GM18868 (cell line): Measurements from ENCODE around the gene SARS1.

Source experiments
- ATAC-seq: cut with Tn5 transposase; IDR thresholded peaks from one replicate; pipeline ENCODE4 v1.9.1; 2021; ENCODE audit warnings: mild to moderate bottlenecking, moderate library complexity; ENCODE audit not compliant: unreplicated experiment

Gene SARS1

GRCh38 chr1:109225711-109226445, 12.2 kb downstream of the SARS1 start:
- no peak for ATAC-seq

DNA sequence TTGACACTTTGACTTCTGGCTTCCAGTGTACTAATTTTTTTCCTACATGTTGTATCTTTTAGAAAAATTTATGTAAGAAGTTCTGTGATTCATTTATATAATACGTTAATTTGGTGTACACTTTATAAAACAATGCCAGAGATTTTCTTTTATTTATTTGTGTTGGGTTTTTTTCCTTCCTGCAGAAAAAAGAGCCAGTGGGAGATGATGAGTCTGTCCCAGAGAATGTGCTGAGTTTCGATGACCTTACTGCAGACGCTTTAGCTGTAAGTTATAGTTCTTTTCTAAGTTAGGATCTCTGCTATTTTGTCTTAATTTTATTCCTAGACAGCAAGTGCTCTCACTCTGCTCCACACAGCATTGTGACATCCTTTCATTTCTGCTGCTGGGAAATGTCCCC, 14.4 kb downstream of the SARS1 start:
- no peak for ATAC-seq

DNA sequence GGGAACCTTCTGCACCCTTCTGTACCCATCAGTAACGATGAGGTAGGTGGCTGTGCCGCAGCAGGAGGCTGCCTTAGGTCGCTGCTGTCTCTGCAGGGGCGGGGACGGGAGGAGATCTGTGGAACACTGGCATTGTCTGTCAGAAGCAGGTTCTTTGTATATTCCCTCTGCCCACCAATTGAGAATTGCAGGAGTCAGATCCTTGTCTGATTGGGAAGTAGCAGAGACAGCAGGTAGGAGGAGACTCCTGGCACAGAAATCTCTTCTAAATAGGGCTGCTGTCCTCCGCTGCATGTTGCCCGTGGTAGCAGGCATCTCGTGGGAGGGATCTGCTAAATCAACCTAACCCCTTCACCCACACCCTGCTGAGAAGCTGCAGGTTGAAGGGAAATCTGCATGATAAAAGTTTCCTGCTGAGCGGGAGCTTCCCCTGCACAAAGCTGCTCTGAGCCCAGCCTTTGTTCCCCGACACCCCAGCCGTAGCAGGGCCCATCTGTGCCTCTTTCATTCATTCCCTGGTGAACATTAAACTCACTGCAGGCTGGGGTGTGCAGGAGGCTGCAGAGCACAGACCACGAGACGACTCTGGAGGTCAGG, 15.9 kb downstream of the SARS1 start:
- ATAC-seq, result no peak

DNA sequence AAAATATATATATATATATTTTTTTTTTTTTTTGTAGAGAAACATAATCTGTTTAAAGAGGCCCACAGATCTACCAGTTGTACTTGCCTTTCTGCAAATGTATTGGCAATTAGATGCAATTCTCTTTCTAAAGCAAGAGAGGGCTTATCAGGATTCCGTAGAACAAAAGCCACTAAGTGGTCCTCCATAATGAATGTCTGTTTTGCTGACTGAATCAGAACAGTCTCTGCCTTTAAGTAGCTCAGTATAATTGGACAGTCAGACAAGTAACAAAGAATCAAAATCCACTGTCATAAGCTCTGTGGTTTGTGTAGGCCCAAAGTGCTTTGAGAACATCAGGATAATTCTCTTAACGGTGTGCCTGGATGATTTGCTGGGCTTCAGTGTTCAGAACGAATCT, 17.3 kb downstream of the SARS1 start:
- ATAC-seq, result no peak

- ATAC-seq, result no peak
Observed at GRCh38 chr1:109235137-109235536, 21.4 kb downstream of the SARS1 start.

DNA sequence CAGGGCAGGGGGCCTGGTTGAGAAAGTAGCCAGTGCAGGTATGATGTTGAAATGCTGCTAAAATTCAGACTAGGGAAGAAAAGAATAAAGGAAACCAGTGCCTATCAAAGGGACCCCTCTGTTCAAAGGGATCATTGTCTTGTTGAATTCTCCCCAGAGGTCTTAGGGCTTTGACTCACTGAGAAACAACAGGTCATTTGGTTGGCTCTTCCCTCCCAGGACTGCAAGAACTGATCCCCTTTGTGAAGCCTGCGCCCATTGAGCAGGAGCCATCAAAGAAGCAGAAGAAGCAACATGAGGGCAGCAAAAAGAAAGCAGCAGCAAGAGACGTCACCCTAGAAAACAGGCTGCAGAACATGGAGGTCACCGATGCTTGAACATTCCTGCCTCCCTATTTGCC, 23.8 kb downstream of the SARS1 start:
- ATAC-seq, result no peak

DNA sequence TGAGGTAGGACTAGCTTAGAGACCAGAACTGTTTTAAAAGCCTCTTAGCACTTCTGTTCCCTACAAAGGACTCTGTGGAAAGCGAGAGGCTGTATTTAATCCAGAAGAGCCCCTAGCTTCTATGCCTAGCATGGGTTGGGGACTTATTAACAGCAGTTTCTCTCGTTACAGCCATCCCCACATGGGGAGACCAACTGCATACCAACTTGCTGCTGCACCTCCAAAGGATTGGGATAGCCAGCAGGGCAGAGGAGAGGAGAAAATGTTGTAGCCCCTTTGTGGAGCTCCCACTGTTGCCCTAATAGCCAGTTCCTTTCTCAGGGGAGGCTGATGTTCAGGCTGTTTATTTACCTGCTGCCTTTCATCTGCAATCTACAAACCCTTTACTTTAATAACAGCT, 24.7 kb downstream of the SARS1 start:
- no peak for ATAC-seq

GRCh38 chr1:109239047-109239408, 25.3 kb downstream of the SARS1 start:
- ATAC-seq, result no peak

GRCh38 chr1:109239409-109240068, 25.8 kb downstream of the SARS1 start:
- peak; percentile 86 for ATAC-seq

- ATAC-seq, result no peak
Observed at GRCh38 chr1:109240158-109241152, 26.7 kb downstream of the SARS1 start.

- ATAC-seq, result no peak
Observed at GRCh38 chr1:109241344-109241743, 27.6 kb downstream of the SARS1 start.

DNA sequence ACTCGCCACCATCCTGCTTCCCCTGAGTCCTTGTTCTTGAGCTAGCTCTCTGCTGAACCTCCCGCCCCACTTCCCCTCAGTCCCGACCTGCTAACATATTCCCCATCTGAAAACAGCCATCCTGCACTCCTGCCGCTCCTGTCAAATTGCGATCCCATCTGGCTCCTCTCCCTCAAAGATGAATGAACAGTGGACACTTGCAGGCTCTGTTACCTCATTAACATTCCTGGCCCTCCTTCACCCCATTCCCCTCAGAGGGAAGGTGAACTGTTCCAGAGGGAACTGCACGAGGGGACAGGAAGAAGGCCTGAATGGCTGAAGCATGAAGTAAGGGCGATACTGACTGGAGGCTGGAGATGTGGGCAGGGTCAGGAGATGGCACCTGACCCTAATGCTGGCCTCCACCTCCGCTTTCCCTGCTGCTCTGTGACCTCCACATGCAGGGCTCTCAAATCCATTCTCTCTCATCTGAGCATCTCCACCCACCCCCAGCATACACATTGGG, 28.2 kb downstream of the SARS1 start:
- no peak for ATAC-seq

DNA sequence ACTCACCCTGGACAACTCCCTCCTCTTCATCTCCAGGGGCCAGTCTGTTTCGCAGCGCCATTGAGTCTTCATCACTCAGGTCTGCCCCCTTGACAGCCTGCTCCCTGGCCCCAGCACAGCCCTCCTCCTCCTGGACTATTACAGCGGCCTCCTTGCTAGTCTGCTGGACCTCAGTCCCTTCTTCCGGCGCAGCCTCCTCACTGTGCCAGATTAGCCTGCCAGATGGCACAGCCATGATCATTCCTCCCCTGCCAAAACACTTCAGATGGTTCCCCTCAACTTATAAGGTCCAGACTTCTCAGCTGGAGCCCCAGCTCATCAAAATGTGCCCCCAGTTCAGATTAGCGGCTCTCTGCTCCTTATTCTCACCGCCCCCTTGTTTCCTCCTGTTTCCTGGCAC, 28.7 kb downstream of the SARS1 start:
- no peak for ATAC-seq

DNA sequence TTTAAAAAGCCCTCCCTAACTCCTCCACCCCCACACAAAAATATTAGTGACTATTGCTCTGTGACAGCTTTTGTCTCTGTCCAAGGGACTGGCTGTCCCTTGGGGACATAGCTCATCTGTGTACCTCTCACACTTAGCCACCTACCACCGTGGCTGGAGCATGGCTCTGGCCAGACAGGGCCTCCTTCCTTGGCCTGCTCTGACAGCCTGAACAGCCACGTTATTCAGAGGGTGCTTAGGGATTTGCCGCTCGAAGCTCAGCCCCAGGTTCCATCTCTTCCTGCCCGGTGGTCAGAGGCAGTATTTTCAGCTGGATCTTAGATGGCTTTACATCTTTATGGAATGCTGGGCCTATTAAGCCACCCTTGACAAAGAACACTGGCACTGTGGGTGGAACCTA, 29.5 kb downstream of the SARS1 start:
- ATAC-seq, result no peak

- no peak for ATAC-seq
Observed at GRCh38 chr1:109243860-109244552, 30.3 kb downstream of the SARS1 start.

GRCh38 chr1:109246141-109246551, 32.4 kb downstream of the SARS1 start:
- ATAC-seq, result no peak

DNA sequence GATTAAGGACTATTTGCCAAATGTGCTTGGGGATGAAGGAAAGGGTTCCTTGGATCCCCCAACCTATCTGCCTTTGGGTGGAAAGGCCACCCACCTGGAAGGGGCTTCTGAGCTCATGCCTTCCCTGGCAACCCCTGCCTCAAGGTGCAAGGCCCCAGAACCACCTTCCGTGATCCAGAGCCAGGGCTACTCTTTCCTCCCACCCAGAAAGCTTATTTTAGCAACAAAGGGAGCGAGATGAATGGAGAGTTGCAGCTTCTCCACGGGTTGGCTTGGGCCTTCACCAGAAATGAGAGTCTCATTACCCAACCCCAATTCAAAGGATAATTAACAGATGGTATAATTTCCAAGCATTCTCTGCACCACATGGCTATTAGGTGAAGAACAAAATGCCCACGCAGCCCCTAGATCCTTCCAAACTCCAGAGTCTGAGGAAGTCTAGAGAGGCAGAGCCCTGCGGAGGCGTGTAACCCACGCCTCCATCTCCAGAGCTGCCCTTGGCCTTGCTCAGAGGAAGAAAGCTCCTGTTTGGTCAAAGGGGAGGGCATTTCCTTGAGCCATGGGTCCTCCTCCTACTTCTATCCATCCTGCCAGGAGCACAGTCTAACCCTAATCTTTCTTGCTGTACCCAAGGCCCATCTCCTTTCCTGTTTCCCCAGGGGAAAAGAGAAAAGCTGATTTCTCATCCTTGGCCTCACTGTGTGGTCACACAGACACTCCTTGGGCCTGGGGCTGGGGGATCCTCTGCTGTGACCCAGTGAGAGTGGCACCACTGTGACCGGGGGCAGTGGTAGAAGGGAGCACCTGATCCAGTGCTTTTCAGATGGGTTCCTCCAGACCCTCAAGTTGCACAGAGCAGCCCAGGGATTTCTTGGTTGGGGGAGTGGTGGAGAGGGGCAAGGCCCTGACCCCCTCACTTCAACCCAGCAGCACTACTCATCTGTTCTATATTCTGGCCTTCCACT, 34.0 kb downstream of the SARS1 start:
- ATAC-seq, result no peak

- no peak for ATAC-seq
Observed at GRCh38 chr1:109248444-109248796, 34.7 kb downstream of the SARS1 start.
